Activated T-cell treated with anti-CD3 and anti-CD28 coated beads for 1 hour (primary cell): ENCODE data around the gene ARMC7.

Experiments
- DNase-seq: peaks from one replicate; pipeline ENCODE4 v3.0.0-alpha.2; 2020; ENCODE audit warnings: low read depth

Gene ARMC7

DNA sequence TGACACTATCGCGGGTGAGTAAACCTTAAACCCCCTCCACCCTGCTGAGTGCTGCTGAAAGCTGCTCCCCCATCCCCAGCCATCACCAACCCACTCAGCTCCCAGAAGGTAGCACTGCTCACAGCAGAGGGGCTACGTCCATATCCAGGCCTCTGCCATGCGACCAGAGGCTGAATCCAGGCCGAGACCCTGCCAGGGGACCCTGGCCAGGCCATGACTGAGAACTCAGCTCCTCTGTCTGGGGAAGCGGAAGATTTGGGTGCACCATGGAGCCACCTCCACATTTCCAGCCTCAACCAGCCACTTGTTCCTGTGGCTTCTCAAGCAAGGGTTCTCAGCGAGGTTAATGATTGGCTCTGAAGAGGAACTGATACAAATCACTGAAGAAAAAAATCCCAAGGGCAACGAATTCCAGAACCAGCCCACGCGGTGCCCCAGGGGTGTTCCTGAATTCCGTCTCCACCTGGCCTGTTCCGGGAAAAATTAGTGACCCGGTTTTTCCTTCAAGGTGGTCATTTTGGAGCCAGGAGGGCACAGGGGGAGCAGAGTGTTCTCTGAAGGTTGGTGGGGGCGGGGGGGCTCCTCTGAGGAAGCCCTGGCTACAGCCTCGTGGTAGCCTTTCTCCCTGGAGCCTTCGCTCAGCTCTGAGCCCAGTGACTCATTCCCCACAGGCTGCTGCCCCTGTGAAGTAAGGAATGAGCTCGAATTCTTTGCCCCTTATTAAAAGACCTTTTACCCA is 31.3 kb upstream of the ARMC7 start:
- DNase-seq, result no peak

DNA sequence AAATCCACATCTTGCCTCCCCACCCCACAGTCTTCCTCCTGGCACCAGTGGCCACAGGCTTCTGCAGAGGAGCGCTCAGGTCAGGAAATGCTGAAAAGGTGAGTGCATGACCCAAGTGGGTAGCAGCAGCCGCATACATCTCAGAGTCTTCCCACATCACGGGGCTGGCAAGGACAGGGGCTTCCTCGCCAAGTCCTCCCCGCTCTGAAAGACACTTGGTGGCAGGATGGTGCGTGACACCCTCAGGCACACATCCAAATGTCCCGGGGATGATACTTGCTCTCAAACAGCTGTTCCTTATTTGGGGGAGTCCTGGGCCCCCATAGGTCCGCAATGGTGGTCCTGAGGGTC is 30.8 kb upstream of the ARMC7 start:
- DNase-seq, result no peak

DNA sequence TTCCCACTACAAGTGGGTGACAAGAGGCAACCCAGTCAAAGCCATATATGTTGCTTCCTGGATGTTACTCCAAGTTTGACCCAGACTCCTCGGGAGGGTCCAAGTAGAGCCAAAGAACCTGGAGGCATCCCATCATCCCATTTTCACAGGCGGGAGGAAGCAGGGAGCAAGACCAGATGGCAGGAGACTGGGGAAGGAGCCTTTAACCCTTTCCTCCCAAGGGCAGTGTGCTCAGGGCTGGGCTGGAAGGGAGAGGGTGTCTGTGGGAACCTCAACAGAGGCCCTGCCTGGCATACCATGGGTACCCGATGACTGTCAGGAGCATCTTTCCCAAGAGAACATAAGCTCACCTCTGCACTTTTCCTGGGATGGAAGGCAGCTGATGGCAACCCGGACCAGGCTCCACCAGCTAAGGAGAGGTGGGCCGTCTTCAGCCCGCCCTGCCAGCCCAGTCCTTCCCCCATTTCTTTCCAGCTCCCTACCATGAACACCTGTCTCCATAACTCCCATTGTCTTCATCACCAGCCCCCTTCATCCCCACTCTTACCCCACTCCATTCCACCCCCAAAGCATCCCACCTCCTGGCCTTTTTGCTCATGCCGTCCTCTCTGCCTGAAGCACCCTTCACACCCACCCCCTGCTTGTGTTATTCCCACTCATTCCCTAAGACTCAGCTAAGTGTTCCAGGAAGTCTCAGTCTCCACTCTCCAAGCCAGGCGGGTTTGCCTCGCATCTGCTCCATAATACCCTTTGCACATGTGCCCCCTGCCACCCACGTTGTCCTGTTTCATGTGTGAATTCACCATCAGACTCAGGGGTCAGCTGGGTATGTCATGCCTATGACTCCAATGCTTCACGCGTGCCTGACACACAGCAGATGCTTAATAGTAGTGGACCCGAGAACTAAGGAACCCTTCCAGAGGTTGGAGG is 27.9 kb upstream of the ARMC7 start:
- no peak for DNase-seq

DNA sequence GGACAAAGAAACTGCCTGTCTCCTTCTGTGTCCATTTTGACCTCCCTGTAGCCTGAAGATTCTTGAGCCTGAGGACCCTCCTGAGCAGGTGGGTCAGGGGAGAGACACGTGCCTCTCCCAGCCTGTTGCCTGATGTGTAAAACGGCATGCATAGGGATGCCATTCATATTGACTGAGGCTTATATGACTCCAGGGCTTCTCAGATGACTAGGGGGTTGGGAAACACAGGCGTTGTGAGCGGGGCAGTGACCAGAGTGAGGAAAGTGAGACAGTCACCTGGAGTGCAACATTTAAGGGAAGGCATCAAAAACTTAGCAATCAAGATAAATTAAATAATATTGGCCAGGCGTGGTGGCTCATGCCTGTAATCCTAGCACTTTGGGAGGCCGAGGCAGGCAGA is 27.1 kb upstream of the ARMC7 start:
- no peak for DNase-seq

DNA sequence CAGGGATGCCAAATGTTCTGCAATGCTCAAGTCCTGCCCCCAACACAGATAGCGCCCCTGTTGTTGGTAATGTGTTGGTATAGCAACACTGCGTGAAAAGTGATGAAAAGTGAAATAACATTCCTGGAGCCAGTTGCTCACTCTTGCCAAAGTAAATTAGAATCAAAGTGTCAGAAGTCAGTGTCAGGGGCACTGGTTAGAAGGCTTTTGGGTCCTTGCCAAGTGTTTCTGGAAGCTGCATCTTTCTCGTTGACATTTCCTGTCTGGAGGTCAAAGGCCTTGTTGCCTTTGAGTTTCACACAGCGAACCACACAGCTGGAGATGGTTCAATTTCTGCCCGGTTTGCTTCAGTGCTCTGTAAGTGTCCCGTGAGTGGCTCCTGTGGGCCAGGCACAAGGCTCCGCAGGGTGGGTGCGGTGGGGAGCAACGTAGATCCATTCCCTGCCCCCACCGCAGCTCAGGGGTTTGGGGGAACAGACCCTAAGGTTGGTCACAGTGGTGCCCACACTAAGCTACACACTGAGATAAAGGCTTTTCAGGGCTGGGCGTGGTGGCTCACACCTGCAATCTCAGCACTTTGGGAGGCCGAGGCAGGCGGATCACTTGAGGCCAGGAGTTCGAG is 25.6 kb upstream of the ARMC7 start:
- no peak for DNase-seq

DNA sequence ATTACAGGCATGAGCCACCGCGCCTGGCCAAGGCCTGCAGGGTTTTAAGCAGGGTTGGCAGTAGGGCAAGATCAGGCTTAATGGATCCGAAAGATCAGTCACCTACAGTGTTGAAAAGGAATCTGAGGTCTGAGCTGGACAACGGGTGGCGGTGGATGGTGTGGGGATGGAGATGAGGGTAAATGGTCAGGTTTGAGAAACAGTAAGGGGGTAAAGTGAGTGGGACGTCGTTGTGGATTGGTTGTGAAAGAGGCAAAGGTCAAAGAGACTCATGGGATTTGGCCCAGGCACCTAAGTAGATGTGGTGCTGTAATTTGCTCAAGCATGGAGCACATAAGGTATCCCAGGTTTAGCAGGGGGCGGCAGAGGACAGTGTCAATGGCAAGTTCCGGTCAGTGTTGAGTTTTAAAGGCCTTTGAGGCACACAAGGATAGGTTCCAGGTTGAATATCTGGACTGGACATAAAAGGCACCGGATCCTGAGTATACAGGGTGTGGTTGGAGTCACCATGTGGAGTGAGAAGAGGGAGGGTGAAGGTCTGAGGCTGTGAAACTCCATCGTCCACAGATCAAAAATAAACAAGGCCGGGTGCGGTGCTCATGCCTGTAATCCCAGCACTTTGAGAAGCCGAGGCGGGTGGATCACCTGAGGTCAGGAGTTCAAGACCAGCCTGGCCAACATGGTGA is 23.1 kb upstream of the ARMC7 start:
- DNase-seq, result no peak

DNA sequence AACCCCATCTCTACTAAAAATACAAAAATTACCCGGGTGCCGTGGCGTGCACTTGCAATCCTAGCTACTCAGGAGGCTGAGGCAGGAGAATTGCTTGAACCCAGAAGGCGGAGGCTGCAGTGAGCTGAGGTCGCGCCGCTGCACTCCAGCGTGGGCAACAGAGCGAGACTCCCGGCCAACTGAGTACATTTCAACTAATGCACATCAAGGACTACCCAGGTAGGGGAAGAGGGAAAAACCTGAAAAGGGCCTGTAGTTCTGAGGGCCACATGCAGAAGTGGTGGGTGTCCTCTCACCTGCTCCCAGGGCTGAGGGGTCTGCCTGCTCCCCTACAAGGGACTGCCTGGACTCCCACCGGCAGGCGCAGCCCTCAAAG is 22.6 kb upstream of the ARMC7 start:
- no peak for DNase-seq

DNA sequence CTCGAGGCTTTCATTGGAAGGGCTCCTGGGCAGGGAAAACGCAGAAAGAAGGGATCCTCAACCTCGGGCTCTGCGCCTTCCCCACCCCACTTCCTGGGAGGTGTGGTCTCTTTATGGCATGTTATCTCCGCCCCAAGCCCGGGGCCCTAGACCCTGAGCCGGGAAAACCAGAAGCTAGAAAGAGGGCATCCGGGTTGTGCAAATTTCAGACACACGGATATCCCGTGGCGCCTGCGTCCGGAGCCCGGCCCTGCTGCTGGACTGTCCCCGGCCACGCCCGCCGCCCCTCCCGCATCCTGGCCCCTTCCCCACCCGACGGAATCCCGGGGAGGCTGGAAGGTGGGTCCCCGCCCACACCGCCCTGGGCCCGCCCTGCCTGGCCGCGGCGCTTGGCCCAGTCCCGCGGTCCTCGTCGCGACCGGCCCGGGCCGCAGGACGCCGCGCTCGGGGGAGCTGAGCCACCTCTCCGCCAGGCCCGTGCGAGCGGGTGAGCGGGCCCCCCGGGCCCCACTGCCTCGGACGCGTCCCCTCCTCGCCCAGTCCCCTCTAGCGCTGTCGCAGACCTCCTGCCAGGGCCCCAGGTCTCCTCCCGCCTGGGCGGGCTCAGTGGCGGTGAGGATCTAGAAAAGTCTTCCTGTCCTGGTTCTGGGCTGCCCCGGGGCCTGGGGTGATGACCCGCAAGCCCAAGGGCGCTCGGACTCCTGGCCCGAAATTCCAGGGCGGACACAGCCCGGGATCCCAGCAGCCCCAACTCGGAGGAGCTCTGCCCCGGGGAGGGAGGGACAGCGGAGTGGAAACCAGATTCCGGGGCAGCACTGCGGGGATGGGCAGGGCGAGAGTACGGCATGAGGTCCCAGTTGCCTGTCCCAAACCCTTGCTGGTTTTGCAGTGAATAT is 22.0 kb upstream of the ARMC7 start, which contains the start of gene SLC16A5:
Gene SLC16A5, plus strand, starts transcription at position 397 of the 896 bp plus-strand sequence. CDS start 5,683 bp downstream, outside the sequence.
- DNase-seq, result peak; percentile 38

DNA sequence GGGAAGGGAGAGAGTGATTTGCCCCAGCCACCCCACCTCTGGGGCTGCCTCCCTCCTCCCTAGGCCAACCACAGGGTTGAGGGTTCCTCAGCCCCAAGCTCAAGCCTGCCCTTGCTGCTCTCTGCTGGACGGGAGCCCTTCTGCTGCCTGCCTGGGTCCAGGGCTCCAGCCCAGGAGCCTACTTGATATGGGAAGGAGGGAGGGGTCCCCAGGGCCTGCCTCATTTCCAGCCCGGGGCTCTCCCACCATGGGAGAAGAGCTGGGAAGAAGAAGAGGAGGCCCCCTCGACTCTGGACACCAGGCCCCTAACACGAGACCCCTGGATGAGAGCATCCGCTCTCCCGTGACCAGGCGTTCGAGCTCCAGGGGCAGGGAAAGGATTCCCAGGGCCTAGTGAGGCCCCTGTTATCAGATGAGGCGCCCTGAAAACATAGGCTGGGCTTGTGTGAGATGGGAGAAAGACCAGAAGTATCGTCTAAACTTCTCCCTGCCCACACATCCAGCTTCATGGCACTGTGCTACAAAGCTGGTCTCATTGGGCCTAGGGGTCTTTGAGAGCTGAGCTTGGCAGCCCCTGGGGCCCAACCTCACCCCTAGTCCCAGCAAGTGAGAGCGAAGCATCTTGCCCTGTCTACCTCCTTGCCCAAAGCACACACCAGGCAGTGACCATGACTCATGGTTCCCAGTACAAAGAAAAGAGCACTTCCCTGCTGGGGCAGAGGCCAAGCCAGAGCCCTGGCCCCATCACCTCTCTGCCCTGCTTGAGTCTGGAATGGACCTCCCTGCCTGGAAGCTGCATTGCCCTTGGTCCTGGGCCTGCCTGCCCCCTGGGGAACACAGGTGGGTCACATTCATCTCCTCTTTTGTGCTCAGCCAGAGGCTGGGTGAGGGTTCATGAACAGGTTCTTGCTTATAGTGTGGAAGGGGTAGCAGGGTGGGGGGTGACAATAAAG is 21.0 kb upstream of the ARMC7 start:
- DNase-seq, result no peak

DNA sequence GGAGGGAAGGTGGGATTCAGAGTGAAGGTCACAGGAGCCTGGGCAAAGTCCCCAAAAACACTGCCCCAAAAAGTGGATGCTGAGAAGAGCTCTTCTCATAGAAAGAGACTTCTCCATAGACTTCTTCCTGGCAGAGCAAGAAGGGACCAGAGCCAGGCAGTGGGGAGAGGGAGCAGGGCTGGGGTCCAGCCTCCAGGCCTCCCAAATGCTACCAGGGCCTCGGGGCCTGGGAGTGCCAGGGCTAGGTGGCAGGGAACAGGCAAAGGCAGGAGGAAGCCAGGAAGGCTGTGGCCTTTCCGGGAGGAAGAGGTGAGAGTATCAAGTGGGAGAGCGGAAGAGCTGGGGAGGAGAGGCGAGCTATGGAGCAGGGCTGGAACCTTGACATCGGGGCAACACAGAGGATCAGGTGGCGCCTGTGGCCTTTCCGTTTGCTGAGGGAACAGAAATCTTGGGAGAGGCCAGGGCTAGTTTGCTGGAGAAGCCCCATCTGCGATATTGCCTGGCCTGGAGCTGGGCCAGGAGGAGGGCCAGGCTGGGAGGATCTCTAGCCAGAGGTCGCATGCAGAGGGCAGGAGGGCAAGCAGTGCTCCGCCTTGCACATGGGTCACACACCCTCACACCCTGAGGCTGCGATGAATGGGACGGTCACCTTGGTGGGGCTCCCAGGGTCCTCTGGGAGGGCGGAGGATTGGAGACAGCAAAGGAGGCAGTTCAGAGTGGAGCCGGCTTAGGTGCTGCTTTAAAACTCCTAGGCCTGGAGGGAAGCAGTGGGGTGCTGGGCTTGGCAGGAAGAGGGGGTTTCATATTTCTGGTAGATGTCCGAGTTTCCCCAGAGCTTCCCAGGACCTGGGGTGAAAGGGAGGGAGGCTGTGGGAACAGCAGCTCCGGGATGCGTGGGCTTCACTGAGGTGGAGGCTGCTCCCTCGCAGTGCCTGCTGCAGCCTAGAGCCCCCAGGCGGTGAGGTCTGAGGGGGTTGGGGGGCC is 18.6 kb upstream of the ARMC7 start:
- no peak for DNase-seq

DNA sequence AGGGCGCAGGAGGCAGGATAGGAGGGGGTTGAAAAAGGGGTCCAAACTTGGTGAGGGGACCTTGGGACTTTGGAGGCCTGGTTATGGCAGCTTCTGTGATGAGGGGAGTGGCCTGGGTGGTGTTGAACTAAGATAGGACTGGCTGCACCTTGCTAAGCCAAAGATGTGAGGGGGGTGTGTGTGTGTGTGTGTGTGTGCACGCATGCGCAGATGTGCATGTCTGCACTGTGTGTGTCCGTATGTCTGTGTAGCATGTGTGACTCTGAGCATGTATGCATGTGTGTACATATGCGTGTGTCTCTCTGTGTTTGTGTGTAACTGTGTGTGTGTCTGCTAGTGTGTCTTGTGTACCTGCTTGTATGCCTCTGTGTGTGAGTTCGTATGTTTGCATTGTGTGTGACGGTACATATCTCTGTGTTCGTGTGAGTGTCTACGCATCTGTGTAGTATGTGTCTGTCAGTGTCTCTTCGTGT is 17.9 kb upstream of the ARMC7 start:
- DNase-seq, result no peak

DNA sequence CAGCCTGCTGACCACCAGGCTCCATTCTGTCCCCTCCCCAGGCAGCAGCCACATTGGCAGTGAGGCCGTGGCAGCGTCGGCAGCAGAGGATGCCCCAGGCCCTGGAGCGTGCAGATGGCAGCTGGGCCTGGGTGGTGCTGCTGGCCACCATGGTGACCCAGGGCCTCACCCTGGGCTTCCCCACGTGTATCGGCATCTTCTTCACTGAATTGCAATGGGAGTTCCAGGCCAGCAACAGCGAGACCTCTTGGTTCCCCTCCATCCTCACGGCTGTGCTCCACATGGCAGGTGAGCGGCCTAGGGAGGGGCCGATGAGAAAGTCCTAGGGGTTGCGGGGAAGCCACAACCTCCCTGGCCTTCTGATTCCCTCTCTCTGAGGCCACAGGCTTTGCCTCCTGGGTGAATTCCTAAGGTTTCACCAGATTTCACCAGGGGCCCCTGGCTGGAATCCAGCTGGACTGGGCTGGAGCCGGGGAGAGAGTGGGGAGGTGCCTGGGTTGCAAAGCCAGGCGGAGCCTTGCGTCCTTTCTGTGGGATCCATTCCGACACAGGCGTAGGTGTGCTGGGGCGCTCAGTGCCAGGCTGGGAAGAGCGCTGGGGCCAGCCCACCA is 16.1 kb upstream of the ARMC7 start:
- DNase-seq, result no peak

DNA sequence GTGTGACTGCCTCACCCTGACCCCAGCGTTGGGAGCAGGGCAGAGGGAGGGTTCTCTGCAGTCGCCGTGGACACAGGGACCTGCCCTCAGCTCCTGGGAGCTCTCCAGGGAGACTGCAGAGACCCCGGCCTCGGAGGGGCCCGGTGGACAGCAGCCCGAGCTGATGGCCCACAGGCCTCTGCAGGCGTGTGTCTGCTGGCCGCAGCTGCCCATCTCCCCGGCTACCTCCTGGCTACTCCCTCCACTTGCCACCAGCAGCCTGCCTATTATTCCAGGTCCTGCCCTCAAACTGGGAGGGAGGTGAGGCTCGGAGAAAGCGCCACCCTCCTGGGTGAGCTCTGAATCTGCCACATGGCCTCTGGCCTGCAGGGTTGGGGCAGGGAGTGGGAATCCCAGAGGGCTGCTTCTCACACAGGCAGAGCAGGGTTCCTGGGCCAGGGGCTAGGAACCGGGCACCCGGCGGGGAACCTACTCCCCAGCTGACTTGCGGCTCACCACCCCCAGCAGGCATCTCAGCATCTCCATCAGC is 14.8 kb upstream of the ARMC7 start:
- no peak for DNase-seq

DNA sequence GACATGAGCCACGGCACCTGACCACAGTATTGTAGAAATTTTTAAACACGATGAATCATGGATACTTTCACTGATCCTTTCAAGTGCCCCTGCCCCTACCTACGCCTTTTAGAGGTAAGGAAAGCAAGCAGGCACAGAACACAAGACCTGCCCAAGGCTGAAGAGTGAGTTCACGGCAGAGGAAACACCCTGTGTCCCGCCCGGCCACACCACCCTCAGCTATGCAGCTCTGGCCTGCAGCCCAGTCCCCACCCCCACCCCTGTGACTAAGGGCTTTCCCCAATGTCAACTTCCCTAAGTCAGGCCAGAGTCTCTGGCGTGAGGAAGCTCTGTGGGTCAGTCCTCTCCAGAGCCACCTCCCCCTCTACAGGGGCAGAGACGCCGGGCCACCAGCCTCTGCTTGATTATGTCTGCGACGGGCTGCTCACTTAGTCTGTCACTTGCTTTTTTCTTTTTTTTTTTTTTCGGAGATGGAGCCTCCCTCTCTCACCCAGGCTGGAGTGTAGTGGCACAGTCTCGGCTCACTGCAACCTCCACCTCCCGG is 13.6 kb upstream of the ARMC7 start:
- DNase-seq, result no peak

DNA sequence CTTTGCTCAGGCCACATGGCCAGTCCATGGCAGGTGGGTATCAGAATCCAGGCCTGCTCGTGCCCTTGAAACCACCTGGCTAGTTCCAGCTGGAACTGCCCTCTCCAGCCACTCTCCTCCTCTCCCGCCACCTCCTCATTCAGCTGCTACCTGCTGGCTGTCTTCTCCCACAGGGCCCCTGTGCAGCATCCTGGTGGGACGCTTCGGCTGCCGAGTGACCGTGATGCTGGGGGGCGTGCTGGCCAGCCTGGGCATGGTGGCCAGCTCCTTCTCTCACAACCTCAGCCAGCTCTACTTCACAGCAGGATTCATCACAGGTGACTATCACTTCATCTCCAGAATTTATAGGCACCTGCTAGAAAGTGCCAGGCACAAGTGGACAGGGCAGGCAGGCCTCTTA is 11.9 kb upstream of the ARMC7 start:
- no peak for DNase-seq

DNA sequence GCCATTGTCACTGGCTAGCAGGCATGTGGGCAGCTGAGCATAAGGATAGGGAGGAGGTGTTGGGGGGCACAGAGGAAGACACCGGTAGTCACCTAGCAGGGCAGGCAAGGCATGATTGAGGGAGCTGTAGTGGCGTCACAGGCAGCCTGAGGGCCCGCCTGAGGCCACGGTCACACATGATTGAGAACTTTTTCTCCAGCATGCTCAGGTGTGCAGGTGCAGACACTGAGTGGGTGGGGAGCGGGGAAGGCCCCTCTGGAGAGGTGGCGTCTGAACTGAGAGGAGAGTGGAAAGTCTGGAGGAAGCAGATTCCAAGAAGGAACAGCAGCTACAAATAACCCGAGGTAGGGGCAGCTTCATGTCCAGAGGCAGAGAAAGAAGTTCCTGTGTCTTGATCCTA is 10.9 kb upstream of the ARMC7 start:
- no peak for DNase-seq

DNA sequence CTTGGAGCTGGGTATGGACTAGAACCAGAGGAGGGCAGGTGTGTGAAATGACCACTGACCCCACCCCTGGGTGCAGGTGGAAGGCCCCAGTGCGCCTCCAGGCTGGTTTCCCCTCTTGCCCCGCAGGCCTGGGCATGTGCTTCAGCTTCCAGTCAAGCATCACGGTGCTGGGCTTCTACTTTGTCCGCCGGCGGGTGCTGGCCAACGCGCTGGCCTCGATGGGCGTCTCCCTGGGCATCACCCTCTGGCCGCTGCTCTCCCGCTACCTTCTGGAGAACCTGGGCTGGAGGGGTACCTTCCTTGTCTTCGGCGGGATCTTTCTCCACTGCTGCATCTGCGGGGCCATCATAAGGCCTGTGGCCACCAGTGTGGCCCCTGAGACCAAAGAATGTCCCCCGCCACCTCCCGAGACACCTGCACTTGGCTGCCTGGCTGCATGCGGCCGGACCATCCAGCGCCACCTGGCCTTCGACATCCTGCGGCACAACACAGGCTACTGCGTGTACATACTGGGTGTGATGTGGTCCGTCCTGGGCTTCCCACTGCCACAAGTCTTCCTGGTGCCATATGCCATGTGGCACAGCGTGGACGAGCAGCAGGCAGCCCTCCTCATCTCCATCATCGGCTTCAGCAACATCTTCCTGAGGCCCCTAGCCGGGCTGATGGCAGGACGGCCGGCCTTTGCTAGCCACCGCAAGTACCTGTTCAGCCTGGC is 9.7 kb upstream of the ARMC7 start:
- DNase-seq, result no peak
